ENCODE measurements around the gene VAPA. TPM values are rescaled to one million over a fixed set of nuclear protein-coding genes. Genes with fewer than 3 reads are reported as not detected.

Gene VAPA
- total and polyA plus RNA-seq, 9 of the 15 experiments (the other 6 are each of a cell fraction or from before 2014, with no cell fraction given) = 219 to 902 (median 526) TPM

GRCh38 chr18:9866627-9867026, 47.2 kb upstream of the VAPA start:
- CTCF ChIA-PET (ENCODE audit: low intra/inter-chr PET ratio) = no interaction called here
- no peaks in the 10 kb centered on the region for H4K20me1 ChIP-seq (replicated peaks; ENCODE audit: control insufficient read depth, insufficient read depth, low read length)
- TF ChIP-seq CSDE1 (IDR thresholded peaks at IDR 0.05) (no peak), KLF16 (IDR thresholded peaks at IDR 0.05) (no peak), C11orf30 (IDR thresholded peaks at IDR 0.05; ENCODE audit: low read depth) (no peak), ILK (tag; IDR thresholded peaks at IDR 0.05; ENCODE audit: borderline replicate concordance, low read depth) (no peak), CBX3 (IDR thresholded peaks at IDR 0.05; ENCODE audit: borderline replicate concordance in 1 of 2, low read length in 2 of 2) (0 out of 3 replicates have a peak, but pooled peaks of 1 of the 2 experiments have one; percentile 20), GATA2 (CRISPR knock-in tag; IDR thresholded peaks at IDR 0.05) (0 out of 2 replicates have a peak, but pooled peaks have one; percentile 10)
- BruUV-seq (replicated peaks) = no TSS peak
- 73% methylated on average over 3 of the region's 3 CpGs for WGBS (ENCODE audit: insufficient coverage, low coverage, missing lambda C conversion rate)
- H3K4me1 ChIP-seq (replicated peaks in 1 of 2; ENCODE audit: control insufficient read depth in 2 of 2, insufficient read depth in 2 of 2, low read length in 2 of 2) = peaks cover 14 to 41% of the 10 kb centered on the region in 2 experiments
- H2AFZ ChIP-seq (ENCODE audit: low read depth, low read length) = peak overlapping the region; percentile 48
- no peak for ATAC-seq
- no peak for FAIRE-seq
- H3K27me3 ChIP-seq (ENCODE audit: control insufficient read depth in 2 of 2, insufficient read depth in 2 of 2, low read length in 2 of 2) = no peaks in the 10 kb centered on the region
- intact Hi-C loops (cut with micrococcal nuclease) (no loop called here), in situ Hi-C loops (cut with MboI) (no loop called here)
- peaks cover 11% of the 10 kb centered on the region; the same call in 2 of the 3 replicates for H3K36me3 ChIP-seq (ENCODE audit: control insufficient read depth, insufficient read depth, low read length)
- peaks cover 24% of the 10 kb centered on the region for H3K9me3 ChIP-seq (replicated peaks; ENCODE audit: control insufficient read depth, insufficient read depth, low read depth, low read length)
- POLR2A ChIA-PET = interaction anchor here (0.6 to 1.3 kb wide), 3 partner anchors 10 to 49 kb away, joined by 3 read pairs; no protein-coding TSS in a partner anchor
- peak in 1 of 4 experiments; percentile 44 for DNase-seq (ENCODE audit: extremely low read depth in 1 of 4, low spot score in 3 of 4)
- H3K27ac ChIP-seq (ENCODE audit: extremely low read depth, low read depth, low read length) = peak overlapping the region; percentile 58; the same call in 1 of the 3 replicates
- no peak overlapping the region for H3K9ac ChIP-seq (ENCODE audit: insufficient read depth in 1 of 2, low read depth in 2 of 2, low read length in 2 of 2)
- no peak overlapping the region for H3K4me2 ChIP-seq (ENCODE audit: insufficient read depth, low read length)
- H3K4me3 ChIP-seq = no peak overlapping the region
- H3K9me1 ChIP-seq (ENCODE audit: control insufficient read depth, insufficient read depth, low read length) = no peaks in the 10 kb centered on the region
- H3K79me2 ChIP-seq (ENCODE audit: control insufficient read depth, insufficient read depth, low read length) = peaks cover 3% of the 10 kb centered on the region; the same call in 1 of the 3 replicates
